ENCODE data around the gene CD200. TPM values are rescaled to one million over a fixed set of nuclear protein-coding genes. Genes with fewer than 3 reads are reported as not detected.

CD200 gene
- total and polyA plus RNA-seq, 2 of the 4 experiments (the other 2 are of a cell fraction): 1.1 to 1.7 TPM

GRCh38 chr3:112314649-112315048 lies 18.3 kb upstream of the CD200 start:
- H4K91ac ChIP-seq (ENCODE audit: insufficient read depth, low read depth, low read length): no peak overlapping the region
- H2BK120ac ChIP-seq (ENCODE audit: low read depth, low read length): no peak overlapping the region
- H4K20me1 ChIP-seq (ENCODE audit: insufficient read depth, low read length): no peaks in the 10 kb centered on the region
- intact Hi-C loops (cut with micrococcal nuclease): no loop called here
- POLR2A ChIA-PET (ENCODE audit: unreplicated experiment): no interaction called here
- no peaks in the 10 kb centered on the region for H3K36me3 ChIP-seq (ENCODE audit: control insufficient read depth, insufficient read depth, low read length)
- no peak overlapping the region for H2AK9ac ChIP-seq (replicated peaks; ENCODE audit: low read depth, low read length, poor library complexity)
- no peak overlapping the region for H3K23ac ChIP-seq (ENCODE audit: low read depth, low read length)
- no peak overlapping the region for H3K27ac ChIP-seq (ENCODE audit: insufficient read depth, low read length)
- CTCF ChIA-PET: interaction anchor here (0.5 to 1.4 kb wide), 2 partner anchors 10 to 81 kb away, joined by 4 to 5 read pairs; no protein-coding TSS in a partner anchor
- H3K56ac ChIP-seq (ENCODE audit: extremely low read depth, insufficient read depth, low read length): no peak overlapping the region
- H3K14ac ChIP-seq (replicated peaks; ENCODE audit: low read depth, low read length): no peak overlapping the region
- 60% methylated on average over 2 of the region's 2 CpGs; no CpG with 5 or more reads in 1 of the 2 experiments for WGBS, 2 experiments (ENCODE audit: extremely low coverage in 2 of 2, insufficient read length in 1 of 2)
- H2BK15ac ChIP-seq (ENCODE audit: low read depth, low read length): no peak overlapping the region
- H3K27me3 ChIP-seq (ENCODE audit: control insufficient read depth, insufficient read depth, low read length): peaks cover 2% of the 10 kb centered on the region; the same call in 1 of the 2 replicates
- H2AFZ ChIP-seq (replicated peaks; ENCODE audit: low read length, poor library complexity): no peak overlapping the region
- no peaks in the 10 kb centered on the region for H3K4me1 ChIP-seq (ENCODE audit: control insufficient read depth, insufficient read depth, low read length)
- H3K4ac ChIP-seq (ENCODE audit: low read depth, low read length): no peak overlapping the region
- no peak for TF ChIP-seq MAZ (IDR thresholded peaks at IDR 0.05; ENCODE audit: borderline replicate concordance, low read depth, low read length)
- TF ChIP-seq FOS (IDR thresholded peaks at IDR 0.05; ENCODE audit: low read depth, low read length): no peak
- TF ChIP-seq ELK1 (IDR thresholded peaks at IDR 0.05; ENCODE audit: borderline replicate concordance, low read depth, low read length): no peak
- no peak for TF ChIP-seq CEBPB (IDR thresholded peaks at IDR 0.05; ENCODE audit: low read depth, low read length)
- TF ChIP-seq, protein P1, sequence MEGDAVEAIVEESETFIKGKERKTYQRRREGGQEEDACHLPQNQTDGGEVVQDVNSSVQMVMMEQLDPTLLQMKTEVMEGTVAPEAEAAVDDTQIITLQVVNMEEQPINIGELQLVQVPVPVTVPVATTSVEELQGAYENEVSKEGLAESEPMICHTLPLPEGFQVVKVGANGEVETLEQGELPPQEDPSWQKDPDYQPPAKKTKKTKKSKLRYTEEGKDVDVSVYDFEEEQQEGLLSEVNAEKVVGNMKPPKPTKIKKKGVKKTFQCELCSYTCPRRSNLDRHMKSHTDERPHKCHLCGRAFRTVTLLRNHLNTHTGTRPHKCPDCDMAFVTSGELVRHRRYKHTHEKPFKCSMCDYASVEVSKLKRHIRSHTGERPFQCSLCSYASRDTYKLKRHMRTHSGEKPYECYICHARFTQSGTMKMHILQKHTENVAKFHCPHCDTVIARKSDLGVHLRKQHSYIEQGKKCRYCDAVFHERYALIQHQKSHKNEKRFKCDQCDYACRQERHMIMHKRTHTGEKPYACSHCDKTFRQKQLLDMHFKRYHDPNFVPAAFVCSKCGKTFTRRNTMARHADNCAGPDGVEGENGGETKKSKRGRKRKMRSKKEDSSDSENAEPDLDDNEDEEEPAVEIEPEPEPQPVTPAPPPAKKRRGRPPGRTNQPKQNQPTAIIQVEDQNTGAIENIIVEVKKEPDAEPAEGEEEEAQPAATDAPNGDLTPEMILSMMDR (conservative IDR thresholded peaks at IDR 0.05; ENCODE audit: low read depth, low read length): no peak
- TF ChIP-seq BHLHE40 (IDR thresholded peaks at IDR 0.05; ENCODE audit: low read depth, low read length): no peak
- TF ChIP-seq MAFK (IDR thresholded peaks at IDR 0.05; ENCODE audit: low read depth, low read length): no peak
- no peaks in the 10 kb centered on the region for H3K79me1 ChIP-seq (ENCODE audit: low read depth in 1 of 2, low read length in 2 of 2)
- DNase-seq: no peak
- H2BK5ac ChIP-seq (ENCODE audit: low read depth, low read length, poor library complexity, severe bottlenecking): no peak overlapping the region
- H3K4me2 ChIP-seq (ENCODE audit: low read depth, low read length): no peak overlapping the region
- dilution Hi-C loops (cut with HindIII; ENCODE audit: low sequenced_read_pairs, unreplicated experiment): loop anchor here (25.0 kb wide), 1 partner anchor 198 kb away; no protein-coding TSS in a partner anchor
- no peak overlapping the region for H3K18ac ChIP-seq (ENCODE audit: low read depth, low read length)
- H2BK20ac ChIP-seq (ENCODE audit: low read depth, low read length): no peak overlapping the region
- in situ Hi-C loops (cut with MboI; ENCODE audit: low sequenced_read_pairs): loop anchor here (25.0 kb wide), 1 partner anchor 673 kb away; the partner anchor contains the start of genes CD200R1 and GTPBP8
- no peak overlapping the region for H2AK5ac ChIP-seq (ENCODE audit: low read depth, low read length)
- no peaks in the 10 kb centered on the region for H3K9me1 ChIP-seq (ENCODE audit: insufficient read depth, low read length)
- no TSS peak for BruUV-seq (replicated peaks)
- no peak overlapping the region for H3K4me3 ChIP-seq (ENCODE audit: insufficient read depth, low read depth, low read length)
- no peak for ATAC-seq (ENCODE audit: low read depth)
- H4K8ac ChIP-seq (ENCODE audit: low read depth in 2 of 2, low read length in 2 of 2): no peak overlapping the region
- 0 out of 2 replicates have a peak, but pooled peaks cover 2% of the 10 kb centered on the region for H3K9me3 ChIP-seq (ENCODE audit: control insufficient read depth, insufficient read depth, low read length)
- H4K5ac ChIP-seq (ENCODE audit: low read depth, low read length): no peak overlapping the region
- no peak overlapping the region for H3K9ac ChIP-seq (ENCODE audit: low read depth, low read length)

All from IMR-90 (cell line).